DOHH2 (cell line): ENCODE results near the gene GIGYF1.
"Not testable (repeated sequence)": the region's sequence is repeated elsewhere in the genome, so short reads cannot be mapped to it uniquely, and the experiment has no call there.

Source experiments
- H3F3A ChIP-seq: fragments of 200-600 bp; sonication (generic), shearing (Covaris generic); 2 replicates; pipeline ENCODE4 v1.6.0; 2016; ENCODE audit warnings: antibody characterized with exemption, mild to moderate bottlenecking; ENCODE audit not compliant: control insufficient read depth, insufficient read depth
- H3K27ac ChIP-seq: fragments of 200-600 bp; sonication (generic); 2 replicates; pipeline ENCODE4 v1.5.1; 2014; ENCODE audit warnings: low read depth, mild to moderate bottlenecking, low read length, moderate library complexity
- H3K27me3 ChIP-seq: fragments of 200-600 bp; sonication (generic); 2 replicates; pipeline ENCODE4 v1.6.1; 2014; ENCODE audit warnings: mild to moderate bottlenecking, low read length, mixed read lengths; ENCODE audit not compliant: control insufficient read depth
- H3K36me3 ChIP-seq: fragments of 200-600 bp; sonication (generic); 2 replicates; pipeline ENCODE4 v1.6.1; 2014; ENCODE audit warnings: mild to moderate bottlenecking, low read length, moderate library complexity, mixed read lengths; ENCODE audit not compliant: control insufficient read depth
- H3K4me1 ChIP-seq: fragments of 200-600 bp; sonication (generic); 2 replicates; pipeline ENCODE4 v1.6.1; 2014; ENCODE audit warnings: mild to moderate bottlenecking, low read length, mixed read lengths; ENCODE audit not compliant: control insufficient read depth
- H3K4me2 ChIP-seq: fragments of 200-600 bp; sonication (generic); 2 replicates; pipeline ENCODE4 v1.6.0; 2014; ENCODE audit warnings: mild to moderate bottlenecking, low read length, moderate library complexity
- H3K4me3 ChIP-seq: fragments of 200-600 bp; sonication (generic); 2 replicates; pipeline ENCODE4 v1.5.1; 2014; ENCODE audit warnings: mild to moderate bottlenecking, low read length, mixed read lengths
- H3K79me2 ChIP-seq: fragments of 200-600 bp; sonication (generic); 2 replicates; pipeline ENCODE4 v1.6.1; 2014; ENCODE audit warnings: mild to moderate bottlenecking, low read length, mixed read lengths; ENCODE audit not compliant: control insufficient read depth
- H3K9me2 ChIP-seq: fragments of 200-600 bp; sonication (generic); replicated peaks from 2 replicates; pipeline ENCODE4 v1.6.1; 2014; ENCODE audit warnings: mild to moderate bottlenecking, low read length, mixed read lengths; ENCODE audit not compliant: control insufficient read depth
- H3K9me3 ChIP-seq: fragments of 200-600 bp; sonication (generic); 2 replicates; pipeline ENCODE4 v1.6.1; 2014; ENCODE audit warnings: antibody characterized with exemption, low read length, mixed read lengths; ENCODE audit not compliant: control insufficient read depth, insufficient read depth
- H4K20me1 ChIP-seq: fragments of 200-600 bp; sonication (generic); 2 replicates; pipeline ENCODE4 v1.6.0; 2014; ENCODE audit warnings: low read depth, mild to moderate bottlenecking, antibody characterized with exemption, low read length, moderate library complexity; ENCODE audit not compliant: control insufficient read depth, insufficient read depth
- EZH2phosphoT487 ChIP-seq: fragments of 200-600 bp; sonication (generic); IDR thresholded peaks from 2 replicates; pipeline ENCODE4 v1.6.1; 2017; ENCODE audit warnings: borderline replicate concordance, mild to moderate bottlenecking, antibody characterized with exemption, low read length, moderate library complexity, mixed read lengths
- TF ChIP-seq, protein P1 (sequence below): fragments of 200-600 bp; sonication (generic); IDR thresholded peaks from one replicate; pipeline ENCODE4 v1.5.1; 2014; ENCODE audit warnings: antibody characterized with exemption, mild to moderate bottlenecking, low read depth, low read length; ENCODE audit not compliant: poor library complexity, severe bottlenecking

GIGYF1 gene

DNA sequence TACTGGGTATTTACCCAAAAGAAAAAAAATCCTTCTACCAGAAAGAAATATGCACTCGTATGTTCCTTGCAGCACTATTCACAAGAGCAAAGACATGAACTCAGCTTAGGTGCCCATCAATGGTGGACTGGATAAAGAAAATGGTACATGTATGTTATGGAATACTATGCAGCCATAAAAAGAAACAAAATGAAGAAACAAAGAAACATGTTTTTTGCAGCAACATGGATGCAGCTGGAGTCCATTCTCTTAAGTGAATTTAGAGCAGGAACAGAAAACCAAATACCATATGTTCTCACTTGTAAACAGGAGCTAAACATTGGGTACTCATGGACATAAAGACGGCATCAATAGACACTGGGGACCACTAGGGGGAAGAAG lies 26.0 kb downstream of the GIGYF1 start:
- no peaks in the 10 kb centered on the region for H3K36me3 ChIP-seq
- H3K27ac ChIP-seq, result no peak overlapping the region
- no peaks in the 10 kb centered on the region; the same call in none of the 2 replicates for H3F3A ChIP-seq
- TF ChIP-seq EZH2phosphoT487, result no peak
- no peaks in the 10 kb centered on the region for H3K79me2 ChIP-seq
- H3K9me2 ChIP-seq, result no peaks in the 10 kb centered on the region
- H3K4me2 ChIP-seq, result no peak overlapping the region
- peaks cover 39% of the 10 kb centered on the region for H3K27me3 ChIP-seq
- H3K4me1 ChIP-seq, result peaks cover 5% of the 10 kb centered on the region
- H3K4me3 ChIP-seq, result no peak overlapping the region
- no peaks in the 10 kb centered on the region for H4K20me1 ChIP-seq
- no peaks in the 10 kb centered on the region for H3K9me3 ChIP-seq

DNA sequence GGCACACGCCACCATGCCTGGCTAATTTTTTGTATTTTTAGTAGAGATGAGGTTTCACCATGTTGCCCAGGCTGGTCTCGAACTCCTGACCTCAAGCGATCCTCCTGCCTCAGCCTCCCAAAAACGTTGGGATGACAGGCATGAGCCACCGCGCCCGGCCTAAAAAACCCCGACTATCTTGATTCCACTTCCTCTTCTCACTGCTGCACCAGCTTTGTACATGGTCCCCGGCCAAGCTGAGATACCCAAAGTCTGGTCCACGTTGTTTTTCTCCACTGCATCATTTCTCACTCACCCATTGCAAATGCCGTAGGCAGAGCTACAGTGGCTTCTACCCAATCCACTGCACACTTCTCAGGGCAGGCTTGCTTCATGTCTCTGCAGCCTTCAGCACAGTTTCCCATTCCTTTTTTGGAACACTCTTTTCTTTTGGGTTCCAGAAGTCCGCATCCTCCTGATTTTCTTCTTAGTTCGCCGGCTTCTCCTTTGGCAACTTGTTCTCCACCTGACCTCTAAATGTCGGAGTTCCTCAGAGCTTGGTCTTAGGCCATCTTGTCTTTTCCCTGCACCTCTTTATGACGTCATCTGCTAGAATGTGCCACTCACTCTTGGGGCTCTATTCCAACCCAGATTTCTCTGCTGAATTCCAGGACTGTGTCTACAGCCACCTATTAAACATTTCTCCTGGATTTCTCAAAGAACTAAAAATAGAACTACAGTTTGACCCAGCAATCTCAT lies 26.6 kb downstream of the GIGYF1 start:
- no peak overlapping the region for H3K27ac ChIP-seq
- TF ChIP-seq, protein P1, sequence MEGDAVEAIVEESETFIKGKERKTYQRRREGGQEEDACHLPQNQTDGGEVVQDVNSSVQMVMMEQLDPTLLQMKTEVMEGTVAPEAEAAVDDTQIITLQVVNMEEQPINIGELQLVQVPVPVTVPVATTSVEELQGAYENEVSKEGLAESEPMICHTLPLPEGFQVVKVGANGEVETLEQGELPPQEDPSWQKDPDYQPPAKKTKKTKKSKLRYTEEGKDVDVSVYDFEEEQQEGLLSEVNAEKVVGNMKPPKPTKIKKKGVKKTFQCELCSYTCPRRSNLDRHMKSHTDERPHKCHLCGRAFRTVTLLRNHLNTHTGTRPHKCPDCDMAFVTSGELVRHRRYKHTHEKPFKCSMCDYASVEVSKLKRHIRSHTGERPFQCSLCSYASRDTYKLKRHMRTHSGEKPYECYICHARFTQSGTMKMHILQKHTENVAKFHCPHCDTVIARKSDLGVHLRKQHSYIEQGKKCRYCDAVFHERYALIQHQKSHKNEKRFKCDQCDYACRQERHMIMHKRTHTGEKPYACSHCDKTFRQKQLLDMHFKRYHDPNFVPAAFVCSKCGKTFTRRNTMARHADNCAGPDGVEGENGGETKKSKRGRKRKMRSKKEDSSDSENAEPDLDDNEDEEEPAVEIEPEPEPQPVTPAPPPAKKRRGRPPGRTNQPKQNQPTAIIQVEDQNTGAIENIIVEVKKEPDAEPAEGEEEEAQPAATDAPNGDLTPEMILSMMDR, result no peak
- no peak for TF ChIP-seq EZH2phosphoT487
- no peaks in the 10 kb centered on the region for H3K9me3 ChIP-seq
- H3K27me3 ChIP-seq, result peaks cover 42% of the 10 kb centered on the region
- no peaks in the 10 kb centered on the region for H3K4me1 ChIP-seq
- H3K79me2 ChIP-seq, result no peaks in the 10 kb centered on the region
- H3F3A ChIP-seq, result no peaks in the 10 kb centered on the region; the same call in none of the 2 replicates
- H3K36me3 ChIP-seq, result no peaks in the 10 kb centered on the region
- H3K4me3 ChIP-seq, result no peak overlapping the region
- no peaks in the 10 kb centered on the region for H4K20me1 ChIP-seq
- no peaks in the 10 kb centered on the region for H3K9me2 ChIP-seq
- no peak overlapping the region for H3K4me2 ChIP-seq

DNA sequence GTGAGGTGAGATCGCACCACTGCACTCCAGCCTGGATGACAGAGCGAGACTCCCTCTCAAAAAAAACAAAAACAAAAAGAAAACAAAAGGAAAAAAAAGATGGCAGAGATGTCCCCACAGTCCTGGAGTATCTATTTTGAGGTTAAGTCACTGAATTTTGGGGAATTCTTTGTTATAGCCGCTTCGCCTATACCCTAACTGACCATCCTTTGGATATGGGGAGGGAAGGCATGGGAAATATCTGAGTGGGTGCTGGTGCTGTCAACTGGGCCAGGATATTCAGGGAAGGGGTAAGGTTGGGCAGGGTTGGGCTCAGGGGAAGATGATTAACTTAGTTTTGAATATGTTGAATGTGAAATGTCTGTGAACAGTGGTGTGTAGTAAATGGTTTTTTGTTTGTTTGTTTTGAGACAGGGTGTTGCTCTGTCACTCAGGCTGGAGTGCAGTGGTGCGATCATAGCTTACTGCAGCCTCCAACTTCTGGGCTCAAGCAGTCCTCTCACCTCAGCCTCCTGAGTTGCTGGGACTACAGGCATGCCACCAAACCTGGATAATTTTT lies 28.8 kb downstream of the GIGYF1 start:
- peaks cover 32% of the 10 kb centered on the region for H3K27me3 ChIP-seq
- H3K4me2 ChIP-seq, result no peak overlapping the region
- H3K9me3 ChIP-seq, result no peaks in the 10 kb centered on the region
- no peak overlapping the region for H3K27ac ChIP-seq
- no peak overlapping the region for H3K4me3 ChIP-seq
- no peak for TF ChIP-seq EZH2phosphoT487
- TF ChIP-seq, protein P1, result no peak
- H3K9me2 ChIP-seq, result no peaks in the 10 kb centered on the region
- H3F3A ChIP-seq, result no peaks in the 10 kb centered on the region; the same call in 1 of the 2 replicates
- no peaks in the 10 kb centered on the region for H3K4me1 ChIP-seq
- no peaks in the 10 kb centered on the region for H3K79me2 ChIP-seq
- H4K20me1 ChIP-seq, result no peaks in the 10 kb centered on the region
- no peaks in the 10 kb centered on the region for H3K36me3 ChIP-seq

- H3K27ac ChIP-seq, H3K4me2 ChIP-seq, H4K20me1 ChIP-seq, H3K4me3 ChIP-seq, H3K9me3 ChIP-seq, H3K9me2 ChIP-seq, H3F3A ChIP-seq, H3K4me1 ChIP-seq, H3K79me2 ChIP-seq, H3K36me3 ChIP-seq: not testable (repeated sequence)
- peaks cover 25% of the 10 kb centered on the region for H3K27me3 ChIP-seq
These were observed 31.8 kb downstream of the GIGYF1 start for GRCh38 chr7:100662194-100662776.
